ENCODE data around the gene SPSB4. TPM values are rescaled to one million over a fixed set of nuclear protein-coding genes. Genes with fewer than 3 reads are reported as not detected.
"Not testable (repeated sequence)": the region's sequence is repeated elsewhere in the genome, so short reads cannot be mapped to it uniquely, and the experiment has no call there.

SPSB4 gene
- total RNA-seq, 1 donor from 2014 or later: 0.26 TPM

DNA sequence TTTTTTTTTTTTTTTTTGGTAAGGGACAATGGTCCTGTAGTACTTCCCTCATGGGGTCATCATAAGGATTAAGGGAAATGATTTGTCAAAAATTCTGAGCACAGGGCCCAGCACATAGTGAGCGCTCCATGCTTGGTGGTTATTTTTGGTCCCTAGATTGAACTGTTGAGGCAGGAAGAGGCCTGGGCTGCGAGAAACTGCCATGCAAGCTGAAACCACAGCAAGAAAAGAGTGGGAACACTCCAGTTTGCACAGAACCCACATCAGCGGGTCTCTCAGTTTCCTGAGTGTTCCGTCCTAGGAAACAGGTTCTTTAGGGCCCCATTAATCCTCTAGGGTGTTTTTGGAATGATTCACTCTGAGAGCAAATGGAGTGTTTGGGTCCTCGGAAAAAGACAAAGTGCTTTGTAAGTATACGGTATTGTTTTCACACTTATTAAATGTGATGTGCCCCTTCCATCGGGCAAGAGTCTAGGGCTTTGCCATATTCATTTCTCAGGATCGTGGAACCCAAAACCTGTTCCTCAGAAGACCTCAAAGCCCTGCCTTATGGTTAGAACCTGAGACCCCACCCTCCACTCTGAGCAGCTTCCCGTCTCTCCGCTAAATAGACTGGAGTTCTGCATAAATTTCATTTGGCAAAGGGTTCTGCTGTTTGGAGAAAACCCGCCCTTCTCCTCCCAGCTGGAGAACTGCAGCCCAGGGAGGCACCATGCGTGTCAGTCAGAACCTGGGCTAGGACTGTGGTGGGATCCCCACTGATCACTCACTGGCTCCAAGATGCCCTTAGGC lies 60.4 kb downstream of the SPSB4 start:
- Histone ChIP-seq H3K36me3 (ENCODE audit: control insufficient read depth, insufficient read depth, low read length) (no peaks in the 10 kb centered on the region), H3K4me3 (ENCODE audit: low read depth, low read length) (no peak overlapping the region), H3K27me3 (ENCODE audit: control insufficient read depth, insufficient read depth, low read length) (no peaks in the 10 kb centered on the region)
- TF ChIP-seq, protein P1, sequence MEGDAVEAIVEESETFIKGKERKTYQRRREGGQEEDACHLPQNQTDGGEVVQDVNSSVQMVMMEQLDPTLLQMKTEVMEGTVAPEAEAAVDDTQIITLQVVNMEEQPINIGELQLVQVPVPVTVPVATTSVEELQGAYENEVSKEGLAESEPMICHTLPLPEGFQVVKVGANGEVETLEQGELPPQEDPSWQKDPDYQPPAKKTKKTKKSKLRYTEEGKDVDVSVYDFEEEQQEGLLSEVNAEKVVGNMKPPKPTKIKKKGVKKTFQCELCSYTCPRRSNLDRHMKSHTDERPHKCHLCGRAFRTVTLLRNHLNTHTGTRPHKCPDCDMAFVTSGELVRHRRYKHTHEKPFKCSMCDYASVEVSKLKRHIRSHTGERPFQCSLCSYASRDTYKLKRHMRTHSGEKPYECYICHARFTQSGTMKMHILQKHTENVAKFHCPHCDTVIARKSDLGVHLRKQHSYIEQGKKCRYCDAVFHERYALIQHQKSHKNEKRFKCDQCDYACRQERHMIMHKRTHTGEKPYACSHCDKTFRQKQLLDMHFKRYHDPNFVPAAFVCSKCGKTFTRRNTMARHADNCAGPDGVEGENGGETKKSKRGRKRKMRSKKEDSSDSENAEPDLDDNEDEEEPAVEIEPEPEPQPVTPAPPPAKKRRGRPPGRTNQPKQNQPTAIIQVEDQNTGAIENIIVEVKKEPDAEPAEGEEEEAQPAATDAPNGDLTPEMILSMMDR (IDR thresholded peaks at IDR 0.05; ENCODE audit: insufficient read depth, low read length, severe bottlenecking): no peak
- DNase-seq (ENCODE audit: low read depth): no peak
- no peak for FAIRE-seq

GRCh38 chr3:141112686-141113297 lies 61.6 kb downstream of the SPSB4 start:
- no peak for FAIRE-seq
- TF ChIP-seq, protein P1 (IDR thresholded peaks at IDR 0.05; ENCODE audit: insufficient read depth, low read length, severe bottlenecking): no peak
- no peaks in the 10 kb centered on the region for H3K27me3 ChIP-seq (ENCODE audit: control insufficient read depth, insufficient read depth, low read length)
- H3K36me3 ChIP-seq (ENCODE audit: control insufficient read depth, insufficient read depth, low read length): no peaks in the 10 kb centered on the region
- H3K4me3 ChIP-seq (ENCODE audit: low read depth, low read length): no peak overlapping the region
- no peak for DNase-seq (ENCODE audit: low read depth)

GRCh38 chr3:141113680-141114079 lies 62.5 kb downstream of the SPSB4 start:
- not testable (repeated sequence) for H3K36me3 ChIP-seq (ENCODE audit: control insufficient read depth, insufficient read depth, low read length); H3K27me3 ChIP-seq (ENCODE audit: control insufficient read depth, insufficient read depth, low read length); H3K4me3 ChIP-seq (ENCODE audit: low read depth, low read length); FAIRE-seq; DNase-seq (ENCODE audit: low read depth)

DNA sequence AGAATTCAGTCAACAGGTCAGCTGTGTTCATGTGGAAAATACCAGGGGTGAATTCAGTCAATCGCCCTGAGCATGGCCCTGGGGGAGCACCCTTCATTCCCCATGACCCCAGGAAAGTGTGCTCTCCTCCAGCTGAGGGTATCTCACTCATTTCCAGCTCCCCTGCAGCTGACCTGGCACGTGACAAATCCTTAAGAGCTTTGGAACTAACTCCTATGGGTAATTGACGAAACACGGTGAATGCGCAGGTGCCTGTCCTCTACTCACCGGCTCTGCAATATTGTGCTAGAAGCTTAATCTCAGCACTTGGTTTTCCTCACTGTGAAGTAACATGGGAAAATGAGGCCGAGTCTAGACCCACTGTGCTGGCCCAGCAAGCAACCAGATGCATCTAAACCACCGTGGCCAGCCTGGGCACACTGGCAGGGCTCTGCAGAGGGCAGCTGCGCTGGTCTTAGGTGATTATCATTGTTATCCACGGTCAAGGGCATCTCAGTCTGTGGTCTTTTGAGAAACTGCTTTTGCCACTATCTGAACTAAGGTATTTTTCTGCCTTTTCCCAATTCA lies 63.1 kb downstream of the SPSB4 start:
- no peak overlapping the region for H3K4me3 ChIP-seq (ENCODE audit: low read depth, low read length)
- H3K27me3 ChIP-seq (ENCODE audit: control insufficient read depth, insufficient read depth, low read length): no peaks in the 10 kb centered on the region
- FAIRE-seq: no peak
- TF ChIP-seq, protein P1 (IDR thresholded peaks at IDR 0.05; ENCODE audit: insufficient read depth, low read length, severe bottlenecking): no peak
- no peak for DNase-seq (ENCODE audit: low read depth)
- no peaks in the 10 kb centered on the region for H3K36me3 ChIP-seq (ENCODE audit: control insufficient read depth, insufficient read depth, low read length)

- TF ChIP-seq, protein P1 (IDR thresholded peaks at IDR 0.05; ENCODE audit: insufficient read depth, low read length, severe bottlenecking): peak; percentile 29
- DNase-seq (ENCODE audit: low read depth) (no peak), FAIRE-seq (no peak)
- Histone ChIP-seq H3K27me3 (ENCODE audit: control insufficient read depth, insufficient read depth, low read length) (no peaks in the 10 kb centered on the region), H3K36me3 (ENCODE audit: control insufficient read depth, insufficient read depth, low read length) (no peaks in the 10 kb centered on the region), H3K4me3 (ENCODE audit: low read depth, low read length) (no peak overlapping the region)
These were observed 63.8 kb downstream of the SPSB4 start for GRCh38 chr3:141114816-141115460.
